ENCODE measurements around the gene RXRA.
A peak's percentile ranks its signal among the peaks of the same experiment; 100 is the strongest.

RXRA gene

DNA sequence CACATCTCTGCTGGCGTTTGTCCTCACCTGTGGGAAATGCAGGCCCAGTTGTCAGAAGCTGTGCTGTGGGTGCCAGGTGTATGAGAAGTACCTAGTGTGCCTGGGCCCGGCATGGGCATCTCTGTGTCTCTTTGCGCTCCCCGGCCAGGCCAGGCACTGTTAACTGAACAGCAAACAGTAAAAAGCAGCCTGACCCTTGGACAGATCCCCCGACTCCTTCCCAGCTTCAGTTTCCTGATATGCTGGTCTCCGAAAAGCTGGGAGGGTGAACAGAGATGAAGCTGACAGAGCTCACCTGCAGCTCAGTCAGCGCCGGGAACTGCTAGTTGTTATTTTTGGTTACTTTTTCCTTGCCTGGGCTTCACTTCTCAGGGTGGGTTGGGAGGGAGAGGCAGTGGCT is 28.9 kb downstream of the RXRA start:
- no peak for DNase-seq (ENCODE audit: low read depth)

DNA sequence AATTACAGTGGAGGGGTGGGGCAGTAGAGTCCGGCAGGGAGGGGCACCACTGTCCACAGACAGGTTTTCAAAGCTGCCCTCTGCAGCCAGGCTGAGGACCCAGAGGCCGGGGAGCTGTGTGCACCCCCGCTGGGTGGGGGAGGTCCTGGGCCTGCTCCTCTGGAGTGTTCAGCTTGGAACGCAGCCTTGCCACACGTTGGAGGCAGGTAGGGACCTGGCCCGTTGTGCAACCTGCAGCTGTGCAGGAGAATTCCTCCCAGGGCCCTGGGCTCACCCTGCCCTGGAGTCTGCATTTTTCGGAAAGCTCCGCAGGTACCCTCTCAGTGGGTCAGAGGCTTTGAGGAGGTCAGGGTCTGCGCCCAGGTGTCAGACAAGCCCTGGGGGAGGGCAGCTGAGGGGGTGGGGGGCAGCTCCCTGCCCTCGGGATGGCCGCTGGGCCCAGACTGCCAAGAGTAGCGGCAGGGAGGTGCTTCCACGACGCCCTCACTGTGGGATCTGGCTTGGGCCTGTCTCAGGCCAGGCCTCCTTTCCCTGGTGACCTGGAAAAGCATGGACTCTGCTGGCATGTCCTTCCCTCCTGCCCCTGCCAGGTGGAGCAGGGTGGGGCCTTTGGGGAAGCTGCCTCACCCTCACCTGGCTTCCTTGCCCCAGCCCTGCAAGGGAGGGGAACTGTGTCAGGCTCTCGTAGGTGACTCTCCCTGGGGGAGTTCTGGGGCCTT is 29.5 kb downstream of the RXRA start:
- no peak for DNase-seq (ENCODE audit: low read depth)

DNA sequence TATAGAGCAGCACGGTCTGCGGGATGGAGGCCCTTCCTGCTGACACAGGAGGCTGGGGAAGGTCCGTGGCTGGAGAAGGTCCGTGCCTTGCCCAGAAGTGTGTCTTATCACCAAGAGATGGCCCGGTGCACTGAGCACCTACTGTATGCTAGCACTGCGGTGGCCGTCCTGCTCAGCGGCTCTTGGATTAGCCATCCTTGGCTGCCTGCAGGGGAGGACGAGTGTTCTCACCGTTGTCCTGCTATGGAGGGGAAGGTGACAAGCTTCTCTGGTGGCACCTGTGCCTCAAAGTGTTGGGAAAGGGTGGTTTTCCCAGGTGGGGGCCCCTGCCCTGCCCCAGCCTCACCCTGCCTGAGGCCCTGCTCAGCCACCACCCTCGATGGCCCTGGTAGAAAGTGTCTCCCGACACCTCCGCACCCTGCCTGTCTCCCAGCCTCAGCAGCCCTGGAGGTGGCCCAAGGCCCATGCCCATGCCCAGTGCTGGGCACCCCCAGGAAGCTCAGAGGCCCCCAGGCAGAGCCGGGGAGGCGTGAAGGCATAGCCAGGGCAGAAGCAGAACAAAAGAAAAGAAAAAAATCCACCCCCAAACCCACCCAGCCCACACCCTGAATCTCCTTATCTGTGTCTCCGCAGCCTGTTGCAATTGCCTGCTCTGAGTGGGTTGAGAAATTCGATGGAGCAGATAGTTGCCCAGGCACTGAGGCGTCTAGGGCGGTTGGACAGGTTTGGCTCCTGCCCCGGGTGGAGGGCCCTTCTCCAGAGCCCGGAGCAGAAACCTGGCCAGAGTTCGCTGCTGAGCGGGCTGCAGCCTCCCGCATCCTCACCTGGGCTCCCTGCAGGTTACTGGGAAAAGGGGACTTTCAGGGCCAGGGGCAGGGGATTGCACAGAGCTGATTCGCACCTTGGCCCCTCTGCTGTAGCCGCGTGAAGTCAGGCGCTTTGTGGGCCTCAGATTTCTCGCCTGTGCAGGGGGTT is 30.5 kb downstream of the RXRA start:
- DNase-seq (ENCODE audit: low read depth), result no peak

GRCh38 chr9:134357631-134358025 is 31.4 kb downstream of the RXRA start:
- DNase-seq (ENCODE audit: low read depth), result no peak

DNA sequence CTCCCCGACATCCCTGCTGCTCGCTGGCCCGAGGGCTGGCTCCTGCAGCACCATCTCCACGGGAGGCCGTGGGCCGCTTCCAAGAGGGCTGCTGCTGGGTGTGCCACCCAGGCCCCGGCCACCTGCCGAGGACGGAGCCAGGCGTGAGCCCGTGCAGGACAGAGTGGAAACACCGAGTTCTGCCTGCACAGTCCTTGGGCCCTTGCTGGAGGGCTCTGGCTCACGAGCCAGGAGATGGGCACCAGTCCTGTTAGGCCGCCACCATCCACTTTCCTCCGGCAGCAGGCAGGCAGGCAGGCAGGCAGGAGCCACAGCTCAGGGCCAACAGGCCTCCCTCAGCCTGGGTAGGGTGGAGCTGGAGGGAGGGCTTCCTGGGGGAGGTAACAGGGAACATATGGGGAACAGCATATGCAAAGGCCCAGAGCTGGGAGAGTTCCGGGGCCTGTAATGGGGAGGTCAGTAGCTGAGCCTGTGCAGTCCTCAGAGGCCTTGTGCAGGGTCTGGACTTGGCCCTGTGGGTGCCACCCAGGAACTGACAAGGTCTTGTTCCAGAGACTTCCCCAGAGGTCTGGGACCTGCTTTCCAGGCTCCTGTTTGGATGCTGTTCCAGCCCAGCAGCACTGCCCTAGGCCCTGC is 31.9 kb downstream of the RXRA start:
- DNase-seq (ENCODE audit: low read depth), result no peak

DNA sequence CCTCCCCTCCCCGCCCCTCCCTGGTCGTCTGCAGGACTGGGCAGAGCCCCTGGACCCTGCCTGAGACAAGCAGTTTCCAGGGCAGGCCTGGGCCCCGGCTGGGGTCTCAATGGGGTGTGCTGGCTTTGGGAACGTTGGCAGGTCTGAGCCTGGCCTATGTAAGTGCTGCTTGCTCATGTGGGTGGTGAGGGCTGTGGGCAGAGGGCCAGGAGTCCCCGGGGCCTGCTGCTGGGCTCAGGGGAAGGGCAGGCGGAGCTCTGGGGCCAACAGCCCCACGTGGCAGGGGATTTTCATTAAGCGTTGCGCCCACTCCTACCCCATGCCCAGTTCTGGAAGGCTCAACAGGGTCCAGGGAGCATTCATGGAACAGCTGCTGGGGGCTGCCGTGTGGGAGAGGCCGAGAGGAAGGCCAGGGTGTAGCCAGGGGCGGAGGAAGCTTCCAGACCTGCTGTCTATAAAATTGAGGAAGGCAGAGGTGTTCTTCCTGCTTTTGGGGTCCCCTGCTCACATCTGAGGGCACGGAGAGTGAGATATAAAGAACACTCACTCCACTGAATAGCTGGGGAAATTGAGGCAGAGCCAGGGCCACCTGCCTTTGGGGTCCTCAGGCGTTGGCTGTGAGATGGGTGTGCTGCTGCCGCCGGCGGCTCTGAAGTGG is 32.5 kb downstream of the RXRA start:
- no peak for DNase-seq (ENCODE audit: low read depth)

GRCh38 chr9:134359493-134360179 is 33.4 kb downstream of the RXRA start:
- DNase-seq (ENCODE audit: low read depth), result no peak

DNA sequence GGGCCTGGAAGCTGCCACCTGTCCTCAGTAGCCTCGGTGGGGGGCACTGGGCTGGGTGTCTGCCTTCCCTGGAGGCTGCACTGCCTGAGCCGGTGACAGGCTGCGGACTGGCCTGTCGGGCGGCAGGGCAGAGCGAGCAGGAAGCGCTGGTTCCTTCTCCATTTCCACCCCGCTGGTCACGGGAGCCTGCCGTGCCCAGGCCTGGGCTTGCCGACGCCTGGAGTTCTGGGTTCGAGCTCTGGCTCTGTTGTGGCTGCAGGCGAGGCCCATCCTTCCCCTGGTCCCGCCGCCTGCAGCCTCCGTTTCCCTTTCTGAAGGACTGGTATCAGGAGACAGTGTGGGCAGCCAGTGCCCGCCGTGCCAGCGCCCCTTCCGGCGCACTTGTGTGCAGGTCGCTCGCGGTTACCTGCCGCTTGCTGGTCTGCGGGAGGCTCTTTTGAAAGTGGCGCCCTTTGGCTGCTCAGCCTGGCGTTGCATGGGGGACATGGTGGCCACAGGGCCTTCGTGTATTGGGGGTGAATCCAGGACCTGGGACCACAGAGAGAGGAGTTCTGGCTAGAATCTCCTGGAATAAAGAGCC is 34.0 kb downstream of the RXRA start:
- no peak for DNase-seq (ENCODE audit: low read depth)

DNA sequence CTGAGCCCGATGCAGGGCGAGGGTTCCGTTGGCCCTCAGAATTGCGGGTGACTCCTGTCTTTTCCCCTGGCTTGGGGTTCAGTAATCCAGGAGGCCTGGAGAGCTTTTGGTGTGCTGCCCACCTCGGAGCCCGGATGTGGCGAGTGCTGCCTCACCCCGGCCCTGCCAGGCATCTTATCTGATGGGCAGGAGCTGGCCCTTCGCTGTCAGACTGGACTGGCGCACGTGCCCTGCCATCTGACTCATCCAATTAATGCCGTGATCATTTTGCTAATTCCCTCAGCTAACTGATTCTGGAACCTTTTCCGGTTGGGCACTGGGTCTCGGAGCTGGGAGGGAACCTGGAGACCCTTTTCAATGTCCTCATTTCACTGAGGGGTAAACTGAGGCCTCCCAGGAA is 34.6 kb downstream of the RXRA start:
- DNase-seq (ENCODE audit: low read depth), result no peak

GRCh38 chr9:134361426-134361825 is 35.2 kb downstream of the RXRA start:
- DNase-seq (ENCODE audit: low read depth), result no peak

GRCh38 chr9:134361843-134362414 is 35.7 kb downstream of the RXRA start:
- DNase-seq (ENCODE audit: low read depth), result no peak

GRCh38 chr9:134363450-134363849 is 37.2 kb downstream of the RXRA start:
- no peak for DNase-seq (ENCODE audit: low read depth)

GRCh38 chr9:134364391-134365114 is 38.3 kb downstream of the RXRA start:
- DNase-seq (ENCODE audit: low read depth), result no peak

GRCh38 chr9:134365115-134365596 is 38.9 kb downstream of the RXRA start:
- DNase-seq (ENCODE audit: low read depth), result no peak

- DNase-seq (ENCODE audit: low read depth), result no peak
Measured at GRCh38 chr9:134365791-134366222, 39.6 kb downstream of the RXRA start.

DNA sequence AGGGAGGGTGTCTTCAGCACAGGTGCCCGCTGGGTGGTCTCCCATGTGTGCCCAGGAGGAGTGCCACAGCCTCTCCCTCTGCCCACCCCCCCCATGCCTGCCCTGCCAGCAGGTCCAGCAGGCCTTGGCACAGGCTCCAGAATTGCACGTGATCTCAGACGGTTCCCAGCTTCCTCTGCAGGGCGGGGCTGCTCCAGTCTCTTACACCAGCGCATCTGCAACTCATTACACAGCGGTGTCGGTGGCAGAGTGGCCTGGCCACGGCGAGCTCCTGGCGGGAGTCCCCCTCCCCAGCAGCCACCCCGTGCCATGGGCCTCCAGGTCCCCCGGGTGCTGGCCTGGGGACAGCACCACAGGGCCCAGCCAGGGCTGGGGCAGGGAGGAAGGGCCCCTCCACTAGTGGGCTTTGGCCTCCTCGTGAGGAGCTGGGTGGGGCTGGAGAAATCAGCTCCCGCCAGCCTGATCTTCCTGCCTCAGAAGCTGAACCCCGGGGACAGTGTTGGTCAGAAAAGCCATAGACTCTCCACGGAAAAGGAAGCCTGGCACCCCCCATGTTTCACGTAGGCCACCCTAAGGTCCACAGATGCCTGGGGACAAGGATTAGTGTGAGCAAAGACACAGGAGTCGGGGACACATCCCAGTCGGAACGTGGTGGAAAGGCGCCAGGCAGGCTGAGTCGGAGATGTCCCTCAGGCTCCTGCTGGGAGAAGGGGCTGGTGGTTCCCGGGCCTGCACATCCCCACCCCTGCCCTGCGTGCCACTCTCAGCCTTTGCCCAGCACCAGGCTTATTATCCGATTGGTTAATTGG is 40.2 kb downstream of the RXRA start:
- DNase-seq (ENCODE audit: low read depth), result peak; percentile 64

GRCh38 chr9:134367061-134367460 is 40.8 kb downstream of the RXRA start:
- DNase-seq (ENCODE audit: low read depth), result no peak

- no peak for DNase-seq (ENCODE audit: low read depth)
Measured at GRCh38 chr9:134367791-134368490, 41.7 kb downstream of the RXRA start.
